Mesothelial cell of epicardium (in vitro differentiated cells): ENCODE measurements around the gene GLRA3. TPM values are rescaled to one million over a fixed set of nuclear protein-coding genes. Genes with fewer than 3 reads are reported as not detected.
A peak's percentile ranks its signal among the peaks of the same experiment; 100 is the strongest.

Experiments used
- DNase-seq, 2 experiments: peaks; one replicate each; pipeline ENCODE4 v3.0.0; 2021; ENCODE audit warnings: low spot score in 2 of 2; ENCODE audit not compliant: unreplicated experiment in 2 of 2
- H3K27ac Mint-ChIP-seq: 2 replicates; pipeline ENCODE4 v1.8.0; 2021; ENCODE audit warnings: mixed read lengths
- H3K27me3 Mint-ChIP-seq: 2 replicates; pipeline ENCODE4 v1.8.0; 2021; ENCODE audit warnings: low read depth, mixed read lengths
- H3K36me3 Mint-ChIP-seq: 2 replicates; pipeline ENCODE4 v1.8.0; 2021; ENCODE audit warnings: mixed read lengths
- H3K4me1 Mint-ChIP-seq: 2 replicates; pipeline ENCODE4 v1.8.0; 2021; ENCODE audit warnings: mixed read lengths
- H3K4me3 Mint-ChIP-seq: 2 replicates; pipeline ENCODE4 v1.8.0; 2021; ENCODE audit warnings: mild to moderate bottlenecking, moderate library complexity, mixed read lengths
- H3K9me3 Mint-ChIP-seq: 2 replicates; pipeline ENCODE4 v1.8.0; 2021; ENCODE audit warnings: mixed read lengths
- total RNA-seq: library from RNA; stranded (reverse); gene quantifications from 3 replicates; pipeline ENCODE4 v1.2.1, GENCODE V29; 2021
- TF ChIP-seq, protein P1 (sequence below): fragments of 200-600 bp; sonication (generic); IDR thresholded peaks from one replicate; pipeline ENCODE4 v1.5.0; 2021; ENCODE audit warnings: antibody characterized with exemption; ENCODE audit not compliant: unreplicated experiment

The GLRA3 gene
- total RNA-seq, 1 donor from 2014 or later: not detected

DNA sequence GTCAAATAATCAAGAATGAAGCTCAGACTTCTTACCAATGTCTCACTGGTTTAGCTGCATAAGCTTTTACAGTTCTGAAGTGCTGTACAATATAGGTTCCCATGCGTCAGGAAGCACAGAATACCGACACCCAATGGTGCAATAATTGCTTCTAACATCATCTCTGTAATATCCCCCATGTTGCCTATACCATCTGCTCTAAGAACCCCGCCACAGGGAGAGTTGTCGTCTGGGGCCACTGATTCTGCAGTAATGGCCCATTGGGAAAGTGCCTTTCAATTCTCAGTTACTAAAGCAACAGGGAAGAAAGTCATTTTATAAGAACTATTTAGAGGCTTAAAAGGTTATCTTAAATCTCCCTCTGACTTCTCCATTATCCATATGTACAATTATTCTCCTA lies 94.9 kb downstream of the GLRA3 start:
- Mint-ChIP-seq H3K36me3 (no peaks in the 10 kb centered on the region), H3K27me3 (no peaks in the 10 kb centered on the region), H3K27ac (no peak overlapping the region), H3K4me1 (no peaks in the 10 kb centered on the region), H3K9me3 (peaks cover 4% of the 10 kb centered on the region), H3K4me3 (no peak overlapping the region)
- DNase-seq: no peak
- TF ChIP-seq, protein P1, sequence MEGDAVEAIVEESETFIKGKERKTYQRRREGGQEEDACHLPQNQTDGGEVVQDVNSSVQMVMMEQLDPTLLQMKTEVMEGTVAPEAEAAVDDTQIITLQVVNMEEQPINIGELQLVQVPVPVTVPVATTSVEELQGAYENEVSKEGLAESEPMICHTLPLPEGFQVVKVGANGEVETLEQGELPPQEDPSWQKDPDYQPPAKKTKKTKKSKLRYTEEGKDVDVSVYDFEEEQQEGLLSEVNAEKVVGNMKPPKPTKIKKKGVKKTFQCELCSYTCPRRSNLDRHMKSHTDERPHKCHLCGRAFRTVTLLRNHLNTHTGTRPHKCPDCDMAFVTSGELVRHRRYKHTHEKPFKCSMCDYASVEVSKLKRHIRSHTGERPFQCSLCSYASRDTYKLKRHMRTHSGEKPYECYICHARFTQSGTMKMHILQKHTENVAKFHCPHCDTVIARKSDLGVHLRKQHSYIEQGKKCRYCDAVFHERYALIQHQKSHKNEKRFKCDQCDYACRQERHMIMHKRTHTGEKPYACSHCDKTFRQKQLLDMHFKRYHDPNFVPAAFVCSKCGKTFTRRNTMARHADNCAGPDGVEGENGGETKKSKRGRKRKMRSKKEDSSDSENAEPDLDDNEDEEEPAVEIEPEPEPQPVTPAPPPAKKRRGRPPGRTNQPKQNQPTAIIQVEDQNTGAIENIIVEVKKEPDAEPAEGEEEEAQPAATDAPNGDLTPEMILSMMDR: no peak

DNA sequence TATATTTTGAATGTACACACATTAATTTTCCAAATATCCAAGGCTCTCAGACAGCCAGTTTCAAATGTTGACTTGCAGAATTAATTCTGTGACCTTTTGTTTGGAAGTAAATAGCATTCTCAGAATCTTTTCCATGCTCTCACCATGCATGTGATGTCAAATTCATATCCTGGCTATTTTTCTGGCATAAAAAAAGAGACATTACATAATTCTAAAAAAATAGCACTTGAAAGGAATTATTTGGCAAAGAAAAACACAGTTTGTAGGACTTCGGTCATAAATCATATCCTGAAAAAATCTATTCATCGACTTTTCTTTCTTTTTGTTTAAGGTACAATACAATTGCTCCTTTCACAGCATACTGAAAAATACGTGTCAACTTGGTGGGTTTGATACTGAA lies 111.2 kb downstream of the GLRA3 start:
- Mint-ChIP-seq H3K36me3 (peaks cover 3% of the 10 kb centered on the region), H3K4me3 (no peak overlapping the region), H3K9me3 (peaks cover 6% of the 10 kb centered on the region), H3K27ac (peak overlapping the region; percentile 69), H3K27me3 (no peaks in the 10 kb centered on the region), H3K4me1 (peaks cover 41% of the 10 kb centered on the region)
- no peak for DNase-seq
- TF ChIP-seq, protein P1: no peak

DNA sequence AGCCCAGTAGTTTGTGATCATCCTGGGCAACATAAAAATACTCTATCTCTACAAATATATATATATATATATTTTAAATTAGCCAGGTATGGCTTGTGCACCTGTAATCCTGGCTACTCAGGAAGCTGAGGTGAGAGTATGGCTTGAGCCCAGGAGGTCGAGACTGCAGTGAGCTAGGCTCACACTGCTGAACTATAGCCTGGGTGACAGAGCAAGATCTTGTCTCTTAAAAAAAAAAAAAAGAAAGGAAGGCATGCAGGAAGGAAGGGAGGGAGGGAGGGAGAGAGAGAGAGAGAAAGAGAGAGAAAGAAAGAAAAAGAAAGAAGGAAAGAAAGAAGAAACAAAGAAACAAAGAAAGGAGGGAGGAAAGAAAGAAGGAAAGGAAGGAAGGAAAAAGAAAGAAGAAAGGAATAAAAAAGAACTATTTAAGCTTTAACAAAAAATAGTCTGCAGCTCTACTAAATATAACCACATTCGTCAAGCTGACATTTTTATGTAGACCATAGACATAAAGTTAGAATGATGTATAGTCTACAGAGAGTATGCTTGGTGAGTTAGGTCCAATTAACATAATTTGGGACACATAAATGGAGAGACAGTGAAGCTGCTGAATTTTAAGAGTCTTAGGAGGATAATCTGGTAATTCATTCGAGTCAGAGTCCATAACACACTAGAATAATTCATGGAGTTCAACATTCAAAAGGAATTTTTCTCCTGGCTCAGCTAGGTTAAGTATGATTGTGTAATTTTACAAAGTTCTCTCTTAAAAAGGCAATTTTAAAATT lies 111.9 kb downstream of the GLRA3 start:
- Mint-ChIP-seq H3K9me3 (peaks cover 6% of the 10 kb centered on the region), H3K4me3 (no peak overlapping the region), H3K4me1 (peaks cover 44% of the 10 kb centered on the region), H3K27ac (peak overlapping the region; percentile 60), H3K36me3 (peaks cover 3% of the 10 kb centered on the region), H3K27me3 (no peaks in the 10 kb centered on the region)
- DNase-seq: no peak
- TF ChIP-seq, protein P1: no peak

DNA sequence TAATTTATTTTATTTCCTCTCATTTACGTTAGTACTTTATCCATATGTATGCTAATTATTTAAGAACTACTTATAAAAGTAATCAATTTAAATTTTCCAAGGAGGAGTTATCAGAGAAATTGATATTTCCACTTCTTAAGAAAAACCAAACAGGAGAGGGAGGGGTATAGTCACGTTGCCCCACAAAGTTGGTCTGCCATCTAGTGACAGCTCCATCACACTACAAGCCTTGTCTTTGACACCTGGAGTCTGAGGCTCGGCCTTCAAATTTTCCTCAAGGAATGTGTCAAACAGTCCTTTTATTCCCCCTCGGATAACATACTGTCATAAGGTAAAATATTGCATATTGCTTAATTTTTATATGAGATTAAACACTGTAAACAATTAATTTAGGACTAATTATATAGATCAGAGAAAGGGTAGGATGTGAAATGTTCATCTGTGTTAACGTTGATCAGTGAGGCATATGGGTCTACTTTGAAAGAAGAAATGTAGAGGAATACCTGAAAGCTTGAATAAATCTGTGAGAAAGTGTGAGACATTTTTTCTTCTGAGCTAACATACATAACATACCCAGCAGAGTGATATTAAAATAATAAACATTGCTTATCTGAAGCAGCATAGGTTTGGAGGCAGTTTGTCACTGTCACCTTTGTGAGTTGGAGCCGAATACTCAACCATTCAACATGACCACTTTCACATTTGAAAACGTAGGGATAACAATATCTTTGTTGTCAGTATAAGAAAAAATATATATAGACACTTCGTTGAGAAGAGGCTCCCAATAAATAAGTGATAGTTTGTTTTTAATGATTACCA lies 114.4 kb downstream of the GLRA3 start:
- H3K4me1 Mint-ChIP-seq: peaks cover 54% of the 10 kb centered on the region
- no peak overlapping the region for H3K4me3 Mint-ChIP-seq
- DNase-seq: no peak
- TF ChIP-seq, protein P1: peak; percentile 42
- peak overlapping the region; percentile 68 for H3K27ac Mint-ChIP-seq
- H3K9me3 Mint-ChIP-seq: no peaks in the 10 kb centered on the region
- no peaks in the 10 kb centered on the region for H3K36me3 Mint-ChIP-seq
- H3K27me3 Mint-ChIP-seq: no peaks in the 10 kb centered on the region

DNA sequence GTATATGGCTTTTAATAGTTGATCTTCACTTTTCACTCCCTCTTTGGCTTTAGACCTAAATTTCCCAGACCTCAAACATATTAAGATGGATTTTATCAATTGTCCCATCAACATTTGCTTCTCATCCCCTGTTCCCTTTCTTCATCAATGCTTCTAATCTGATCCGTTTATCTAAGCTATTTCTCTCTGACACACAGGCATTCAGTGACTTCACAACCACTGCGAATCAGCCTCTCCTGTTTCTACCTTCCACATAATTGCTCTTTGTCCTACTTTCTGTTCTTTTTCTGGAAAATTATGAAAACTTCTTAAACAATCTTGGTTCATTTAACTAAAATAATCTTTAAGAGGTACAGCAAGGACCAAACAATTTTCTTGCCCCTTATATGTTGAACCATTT lies 115.2 kb downstream of the GLRA3 start:
- Mint-ChIP-seq H3K4me3 (peak overlapping the region; percentile 30), H3K4me1 (peaks cover 61% of the 10 kb centered on the region), H3K27ac (peak overlapping the region; percentile 68), H3K36me3 (no peaks in the 10 kb centered on the region), H3K27me3 (no peaks in the 10 kb centered on the region), H3K9me3 (no peaks in the 10 kb centered on the region)
- no peak for DNase-seq
- TF ChIP-seq, protein P1: no peak
